ENCODE data around the gene EPG5.
"Not testable (repeated sequence)": the region's sequence is repeated elsewhere in the genome, so short reads cannot be mapped to it uniquely, and the experiment has no call there.

EPG5 gene

GRCh38 chr18:45974088-45974536, 7.0 kb upstream of the EPG5 start:
- peak; percentile 59 for DNase-seq

- DNase-seq = not testable (repeated sequence)
Measured at GRCh38 chr18:45964913-45965312, 2.2 kb downstream of the EPG5 start.

- no peak for DNase-seq
Measured at GRCh38 chr18:45962866-45963265, 4.3 kb downstream of the EPG5 start.

GRCh38 chr18:45962461-45962860, 4.7 kb downstream of the EPG5 start:
- DNase-seq = peak; percentile 11

- DNase-seq = not testable (repeated sequence)
Measured at GRCh38 chr18:45959484-45959883, 7.6 kb downstream of the EPG5 start.

GRCh38 chr18:45958730-45959129, 8.4 kb downstream of the EPG5 start:
- no peak for DNase-seq

- no peak for DNase-seq
Measured at GRCh38 chr18:45958027-45958426, 9.1 kb downstream of the EPG5 start.

GRCh38 chr18:45957100-45957499, 10.0 kb downstream of the EPG5 start:
- no peak for DNase-seq

- no peak for DNase-seq
Measured at GRCh38 chr18:45954070-45954934, 12.8 kb downstream of the EPG5 start.

GRCh38 chr18:45951016-45951714, 16.0 kb downstream of the EPG5 start:
- DNase-seq = no peak

- DNase-seq = no peak
Measured at GRCh38 chr18:45945669-45946068, 21.5 kb downstream of the EPG5 start.

- no peak for DNase-seq
Measured at GRCh38 chr18:45940724-45941123, 26.4 kb downstream of the EPG5 start.

GRCh38 chr18:45939236-45939635, 27.9 kb downstream of the EPG5 start:
- no peak for DNase-seq

GRCh38 chr18:45938488-45938935, 28.6 kb downstream of the EPG5 start:
- DNase-seq = no peak

- no peak for DNase-seq
Measured at GRCh38 chr18:45935591-45936335, 31.4 kb downstream of the EPG5 start.

GRCh38 chr18:45932708-45933107, 34.4 kb downstream of the EPG5 start:
- DNase-seq = no peak

- no peak for DNase-seq
Measured at GRCh38 chr18:45930963-45931362, 36.2 kb downstream of the EPG5 start.

- no peak for DNase-seq
Measured at GRCh38 chr18:45926691-45927090, 40.4 kb downstream of the EPG5 start.

- no peak for DNase-seq
Measured at GRCh38 chr18:45926085-45926484, 41.0 kb downstream of the EPG5 start.

- DNase-seq = no peak
Measured at GRCh38 chr18:45923138-45923537, 44.0 kb downstream of the EPG5 start.

- no peak for DNase-seq
Measured at GRCh38 chr18:45920367-45920766, 46.8 kb downstream of the EPG5 start.

- no peak for DNase-seq
Measured at GRCh38 chr18:45916302-45916701, 50.8 kb downstream of the EPG5 start.

GRCh38 chr18:45913276-45913675, 53.9 kb downstream of the EPG5 start:
- no peak for DNase-seq

Measured in activated gamma-delta T cell treated with Interleukin-2 at 50 U/mL for 16 hours (primary cell).